ENCODE data around the gene LIPI. TPM values are rescaled to one million over a fixed set of nuclear protein-coding genes. Genes with fewer than 3 reads are reported as not detected.
"Not testable (repeated sequence)": the region's sequence is repeated elsewhere in the genome, so short reads cannot be mapped to it uniquely, and the experiment has no call there.

The LIPI gene
- total and polyA plus RNA-seq, 2 donors, result not detected

- H3K4me3 ChIP-seq (ENCODE audit: low read depth, low read length), result no peak overlapping the region
- no peak for DNase-seq (ENCODE audit: extremely low spot score)
- 98% methylated on average over 2 of the region's 2 CpGs for whole genome bisulfite sequencing
- H3K36me3 ChIP-seq (ENCODE audit: insufficient read depth), result no peaks in the 10 kb centered on the region
- H3K27ac ChIP-seq (ENCODE audit: low read depth), result no peak overlapping the region
- H3K4me1 ChIP-seq (ENCODE audit: insufficient read depth), result no peaks in the 10 kb centered on the region
These were observed 112.8 kb downstream of the LIPI start for GRCh38 chr21:14097881-14098499.

GRCh38 chr21:14096577-14096976, 114.2 kb downstream of the LIPI start:
- H3K36me3 ChIP-seq (ENCODE audit: insufficient read depth), result no peaks in the 10 kb centered on the region
- no peak overlapping the region for H3K4me3 ChIP-seq (ENCODE audit: low read depth, low read length)
- no peak for DNase-seq (ENCODE audit: extremely low spot score)
- H3K27ac ChIP-seq (ENCODE audit: low read depth), result no peak overlapping the region
- 95% methylated on average over 6 of the region's 6 CpGs for WGBS
- no peaks in the 10 kb centered on the region for H3K4me1 ChIP-seq (ENCODE audit: insufficient read depth)

GRCh38 chr21:14096172-14096571, 114.6 kb downstream of the LIPI start:
- Histone ChIP-seq H3K4me3 (ENCODE audit: low read depth, low read length) (no peak overlapping the region), H3K36me3 (ENCODE audit: insufficient read depth) (no peaks in the 10 kb centered on the region), H3K27ac (ENCODE audit: low read depth) (no peak overlapping the region), H3K4me1 (ENCODE audit: insufficient read depth) (no peaks in the 10 kb centered on the region)
- DNase-seq (ENCODE audit: extremely low spot score), result no peak
- 84% methylated on average over 4 of the region's 4 CpGs for WGBS

GRCh38 chr21:14095056-14095455, 115.7 kb downstream of the LIPI start:
- H3K27ac ChIP-seq (ENCODE audit: low read depth), result no peak overlapping the region

GRCh38 chr21:14092834-14093560, 117.8 kb downstream of the LIPI start:
- no peak for DNase-seq (ENCODE audit: extremely low spot score)
- no peak overlapping the region for H3K27ac ChIP-seq (ENCODE audit: low read depth)
- no peaks in the 10 kb centered on the region for H3K4me1 ChIP-seq (ENCODE audit: insufficient read depth)
- no peaks in the 10 kb centered on the region for H3K36me3 ChIP-seq (ENCODE audit: insufficient read depth)
- no peak overlapping the region for H3K4me3 ChIP-seq (ENCODE audit: low read depth, low read length)
- WGBS, result 86% methylated on average over 22 of the region's 22 CpGs

More at GRCh38 chr21:14095056-14095455, 115.7 kb downstream of the LIPI start:
- no peak for DNase-seq (ENCODE audit: extremely low spot score)
- no peaks in the 10 kb centered on the region for H3K36me3 ChIP-seq (ENCODE audit: insufficient read depth)
- 85% methylated on average over 2 of the region's 2 CpGs for WGBS
- no peaks in the 10 kb centered on the region for H3K4me1 ChIP-seq (ENCODE audit: insufficient read depth)
- no peak overlapping the region for H3K4me3 ChIP-seq (ENCODE audit: low read depth, low read length)

- not testable (repeated sequence) for H3K27ac ChIP-seq (ENCODE audit: low read depth); DNase-seq (ENCODE audit: extremely low spot score); H3K4me1 ChIP-seq (ENCODE audit: insufficient read depth); H3K4me3 ChIP-seq (ENCODE audit: low read depth, low read length); H3K36me3 ChIP-seq (ENCODE audit: insufficient read depth)
These were observed 120.6 kb downstream of the LIPI start for GRCh38 chr21:14090184-14090583.

- Histone ChIP-seq H3K4me3 (ENCODE audit: low read depth, low read length) (no peak overlapping the region), H3K27ac (ENCODE audit: low read depth) (no peak overlapping the region), H3K4me1 (ENCODE audit: insufficient read depth) (no peaks in the 10 kb centered on the region), H3K36me3 (ENCODE audit: insufficient read depth) (no peaks in the 10 kb centered on the region)
- DNase-seq (ENCODE audit: extremely low spot score), result no peak
- WGBS, result 94% methylated on average over 6 of the region's 6 CpGs
These were observed 122.4 kb downstream of the LIPI start for GRCh38 chr21:14088391-14088790.

GRCh38 chr21:14086553-14086952, 124.2 kb downstream of the LIPI start:
- no peak for DNase-seq (ENCODE audit: extremely low spot score)
- no peaks in the 10 kb centered on the region for H3K4me1 ChIP-seq (ENCODE audit: insufficient read depth)
- H3K36me3 ChIP-seq (ENCODE audit: insufficient read depth), result no peaks in the 10 kb centered on the region
- H3K27ac ChIP-seq (ENCODE audit: low read depth), result no peak overlapping the region
- no peak overlapping the region for H3K4me3 ChIP-seq (ENCODE audit: low read depth, low read length)

- DNase-seq (ENCODE audit: extremely low spot score), result no peak
- Histone ChIP-seq H3K27ac (ENCODE audit: low read depth) (no peak overlapping the region), H3K4me1 (ENCODE audit: insufficient read depth) (no peaks in the 10 kb centered on the region), H3K4me3 (ENCODE audit: low read depth, low read length) (no peak overlapping the region), H3K36me3 (ENCODE audit: insufficient read depth) (no peaks in the 10 kb centered on the region)
- 98% methylated on average over 25 of the region's 25 CpGs for whole genome bisulfite sequencing
These were observed 126.1 kb downstream of the LIPI start for GRCh38 chr21:14084701-14085100.

- WGBS, result 98% methylated on average over 35 of the region's 35 CpGs
- H3K36me3 ChIP-seq (ENCODE audit: insufficient read depth), result no peaks in the 10 kb centered on the region
- H3K4me3 ChIP-seq (ENCODE audit: low read depth, low read length), result no peak overlapping the region
- DNase-seq (ENCODE audit: extremely low spot score), result no peak
- H3K4me1 ChIP-seq (ENCODE audit: insufficient read depth), result no peaks in the 10 kb centered on the region
- H3K27ac ChIP-seq (ENCODE audit: low read depth), result no peak overlapping the region
These were observed 126.7 kb downstream of the LIPI start for GRCh38 chr21:14084068-14084501.

- Histone ChIP-seq H3K4me3 (ENCODE audit: low read depth, low read length) (no peak overlapping the region), H3K27ac (ENCODE audit: low read depth) (no peak overlapping the region), H3K36me3 (ENCODE audit: insufficient read depth) (no peaks in the 10 kb centered on the region), H3K4me1 (ENCODE audit: insufficient read depth) (no peaks in the 10 kb centered on the region)
- 85% methylated on average over 3 of the region's 3 CpGs for WGBS
- no peak for DNase-seq (ENCODE audit: extremely low spot score)
These were observed 130.0 kb downstream of the LIPI start for GRCh38 chr21:14080764-14081096.

GRCh38 chr21:14080040-14080763, 130.6 kb downstream of the LIPI start:
- Histone ChIP-seq H3K27ac (ENCODE audit: low read depth) (no peak overlapping the region), H3K4me1 (ENCODE audit: insufficient read depth) (no peaks in the 10 kb centered on the region), H3K36me3 (ENCODE audit: insufficient read depth) (no peaks in the 10 kb centered on the region), H3K4me3 (ENCODE audit: low read depth, low read length) (no peak overlapping the region)
- no peak for DNase-seq (ENCODE audit: extremely low spot score)
- WGBS, result 91% methylated on average over 26 of the region's 26 CpGs

- no peaks in the 10 kb centered on the region for H3K36me3 ChIP-seq (ENCODE audit: insufficient read depth)
- no peak overlapping the region for H3K4me3 ChIP-seq (ENCODE audit: low read depth, low read length)
- no peaks in the 10 kb centered on the region for H3K4me1 ChIP-seq (ENCODE audit: insufficient read depth)
- no peak overlapping the region for H3K27ac ChIP-seq (ENCODE audit: low read depth)
- 98% methylated on average over 40 of the region's 40 CpGs for WGBS
- DNase-seq (ENCODE audit: extremely low spot score), result no peak
These were observed 131.9 kb downstream of the LIPI start for GRCh38 chr21:14078746-14079375.

All from urinary bladder (tissue), 4 donors.